Gastrocnemius medialis (tissue), 4 donors: ENCODE measurements around the gene FDX1. TPM values are rescaled to one million over a fixed set of nuclear protein-coding genes. Genes with fewer than 3 reads are reported as not detected.

Experiments
- ATAC-seq, 2 donors: fragments of 150-250 bp; one replicate each; pipeline ENCODE4 v1.9.1; 2016
- DNase-seq, 2 donors: peaks; one replicate each; pipeline ENCODE4 v3.0.0-alpha.2; 2019
- H3K27ac ChIP-seq, 4 donors: fragments of 200-600 bp; sonication (generic); 1 replicate in 1 of 4; 2 replicates in 3 of 4; pipeline ENCODE4 v1.5.1; 2016 to 2018; ENCODE audit warnings: mild to moderate bottlenecking in 2 of 4, moderate library complexity in 1 of 4
- H3K27me3 ChIP-seq, 3 donors: fragments of 200-600 bp; sonication (generic) in 2 of 3; 1 replicate in 1 of 3; 2 replicates in 2 of 3; pipeline versions ENCODE4 v1.5.1 to v1.6.0; 2016 to 2019; ENCODE audit warnings: mild to moderate bottlenecking in 1 of 3, moderate library complexity in 1 of 3
- H3K36me3 ChIP-seq, 2 donors: fragments of 200-600 bp; sonication (generic) in 1 of 2; one replicate each; pipeline ENCODE4 v1.5.1; 2017 to 2018
- H3K4me1 ChIP-seq, 2 donors: fragments of 200-600 bp; sonication (generic) in 1 of 2; one replicate each; pipeline ENCODE4 v1.5.1; 2016 to 2017; ENCODE audit warnings: mild to moderate bottlenecking in 2 of 2
- H3K4me3 ChIP-seq, 4 donors: fragments of 200-600 bp; sonication (generic) in 3 of 4; 1 replicate in 1 of 4; 2 replicates in 3 of 4; pipeline ENCODE4 v1.5.1; 2016 to 2019; ENCODE audit warnings: mild to moderate bottlenecking in 2 of 4
- H3K9me3 ChIP-seq, 3 donors: fragments of 200-600 bp; sonication (generic) in 2 of 3; 1 replicate in 1 of 3; 2 replicates in 2 of 3; pipeline ENCODE4 v1.5.1; 2016 to 2019
- CTCF ChIP-seq, 5 experiments: fragments of 450-650 bp in 3 of 5; fragments of 200-600 bp in 2 of 5; sonication (generic) in 2 of 5; IDR thresholded peaks in 4 of 5; conservative IDR thresholded peaks in 1 of 5; 1 replicate in 4 of 5; 2 replicates in 1 of 5; pipeline ENCODE4 v1.5.1; 2016 to 2019; ENCODE audit warnings: antibody characterized with exemption in 5 of 5, mild to moderate bottlenecking in 3 of 5, moderate library complexity in 3 of 5
- POLR2A ChIP-seq, 2 donors: fragments of 450-650 bp; IDR thresholded peaks; one replicate each; pipeline ENCODE4 v1.6.1; 2017; ENCODE audit warnings: antibody characterized with exemption in 2 of 2, mild to moderate bottlenecking in 2 of 2, moderate library complexity in 2 of 2
- in situ Hi-C, 4 donors: fragments of 200-750 bp; cut with MboI; loops; one replicate each; pipeline versions ENCODE4 v1.15.0 to v1.8.0; 2017; ENCODE audit warnings: low sequenced_read_pairs in 4 of 4
- intact Hi-C: fragments of 100-400 bp; cut with DNase I; formaldehyde crosslinking; loops from one replicate; pipeline ENCODE4 v1.15.1; 2023; ENCODE audit warnings: low total_unique reads
- total RNA-seq, 4 donors: library from RNA; depleted of rRNA; stranded (reverse); fragments of >200 nt; gene quantifications; one replicate each; pipeline versions ENCODE4 v1.1.0 to v1.2.3, GENCODE V29; 2016

FDX1 gene
- total RNA-seq, 4 donors from 2014 or later, result 13.3 to 25.0 (median 21.3) TPM

- Histone ChIP-seq H3K36me3 (no peaks in the 10 kb centered on the region), H3K4me3 (no peak overlapping the region), H3K27ac (no peak overlapping the region), H3K27me3 (no peaks in the 10 kb centered on the region), H3K9me3 (no peaks in the 10 kb centered on the region), H3K4me1 (no peaks in the 10 kb centered on the region)
- no peak for ATAC-seq
- in situ Hi-C loops (no loop called here), intact Hi-C loops (no loop called here)
- no peak for TF ChIP-seq CTCF (IDR thresholded peaks at IDR 0.05 in 4 of 5, conservative IDR thresholded peaks at IDR 0.05 in 1 of 5)
- TF ChIP-seq POLR2A (IDR thresholded peaks at IDR 0.05), result no peak
- no peak for DNase-seq
Measured at GRCh38 chr11:110422306-110422905, 7.3 kb upstream of the FDX1 start.

GRCh38 chr11:110424775-110425444 lies 4.8 kb upstream of the FDX1 start:
- in situ Hi-C loops (no loop called here), intact Hi-C loops (no loop called here)
- DNase-seq, result no peak
- Histone ChIP-seq H3K36me3 (no peaks in the 10 kb centered on the region), H3K9me3 (no peaks in the 10 kb centered on the region), H3K4me1 (no peaks in the 10 kb centered on the region), H3K27ac (no peak overlapping the region), H3K4me3 (no peak overlapping the region), H3K27me3 (no peaks in the 10 kb centered on the region)
- no peak for ATAC-seq
- TF ChIP-seq CTCF (IDR thresholded peaks at IDR 0.05 in 4 of 5, conservative IDR thresholded peaks at IDR 0.05 in 1 of 5) (no peak), POLR2A (IDR thresholded peaks at IDR 0.05) (no peak)

GRCh38 chr11:110425751-110426545 lies 3.8 kb upstream of the FDX1 start:
- in situ Hi-C loops, result no loop called here
- ATAC-seq, result no peak

GRCh38 chr11:110428040-110428439 lies 1.7 kb upstream of the FDX1 start:
- Histone ChIP-seq H3K4me3 (no peak overlapping the region), H3K27ac (no peak overlapping the region), H3K27me3 (no peaks in the 10 kb centered on the region), H3K4me1 (peaks cover 16 to 18% of the 10 kb centered on the region in 2 donors), H3K36me3 (no peaks in the 10 kb centered on the region), H3K9me3 (no peaks in the 10 kb centered on the region)
- no peak for TF ChIP-seq CTCF (IDR thresholded peaks at IDR 0.05 in 4 of 5, conservative IDR thresholded peaks at IDR 0.05 in 1 of 5)
- TF ChIP-seq POLR2A (IDR thresholded peaks at IDR 0.05), result no peak
- ATAC-seq, result no peak
- intact Hi-C loops (loop anchor here (2.0 kb wide), 1 partner anchor 51 kb away; no protein-coding TSS in a partner anchor), in situ Hi-C loops (no loop called here)
- DNase-seq, result no peak

More at GRCh38 chr11:110425751-110426545, 3.8 kb upstream of the FDX1 start:
- peaks cover 2 to 4% of the 10 kb centered on the region in 2 donors for H3K4me1 ChIP-seq
- no peaks in the 10 kb centered on the region for H3K9me3 ChIP-seq
- H3K27me3 ChIP-seq, result no peaks in the 10 kb centered on the region
- intact Hi-C loops, result no loop called here
- H3K36me3 ChIP-seq, result no peaks in the 10 kb centered on the region
- H3K4me3 ChIP-seq, result no peak overlapping the region
- no peak for DNase-seq
- TF ChIP-seq POLR2A (IDR thresholded peaks at IDR 0.05) (no peak), CTCF (IDR thresholded peaks at IDR 0.05 in 4 of 5, conservative IDR thresholded peaks at IDR 0.05 in 1 of 5) (no peak)
- H3K27ac ChIP-seq, result no peak overlapping the region
